DMS53 (cell line): ENCODE measurements around the gene LIN7A.

Experiments
- DNase-seq: peaks from one replicate; lab custom pipeline; 2025; lab: John Stamatoyannopoulos, UW

Gene LIN7A

DNA sequence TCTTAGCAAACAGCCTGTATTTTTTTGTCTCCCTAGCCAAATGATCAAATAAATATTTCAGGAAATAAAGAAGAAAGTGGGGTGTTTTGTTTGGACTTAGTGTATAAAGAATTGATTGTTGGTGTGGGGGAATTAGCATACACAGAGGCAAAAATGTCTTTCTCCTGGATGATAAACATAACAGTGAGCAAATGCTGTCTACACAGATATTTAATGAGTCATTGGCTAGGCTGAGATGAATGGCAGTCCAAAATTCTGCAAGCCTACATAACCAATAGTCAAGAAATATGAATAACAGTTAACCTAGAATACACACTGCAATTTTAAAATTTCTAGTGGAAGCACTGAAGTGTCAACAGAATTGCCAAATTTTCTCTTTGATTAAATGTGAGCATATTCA is 185.3 kb downstream of the LIN7A start:
- DNase-seq = no peak

- no peak for DNase-seq
Measured at GRCh38 chr12:80749456-80749855, 188.3 kb downstream of the LIN7A start.

DNA sequence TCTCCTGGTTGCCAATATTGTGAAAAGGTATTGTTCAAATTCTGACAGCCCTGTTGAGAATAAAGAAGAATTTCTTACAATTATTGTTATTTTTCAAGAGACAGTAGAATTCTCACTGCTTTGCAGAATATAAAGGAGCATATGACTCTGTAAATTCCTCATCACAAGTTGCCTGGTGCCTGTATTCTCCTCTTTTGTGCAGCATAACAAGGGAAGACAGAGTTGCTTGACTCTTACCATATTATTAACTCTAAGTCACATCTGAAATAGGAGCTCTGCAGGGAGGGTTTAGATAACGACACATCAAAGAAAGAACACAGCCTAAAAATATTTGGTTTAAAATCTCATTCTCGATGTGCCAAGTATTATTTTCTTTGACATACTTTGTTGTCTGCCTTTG is 189.9 kb downstream of the LIN7A start:
- DNase-seq = no peak

DNA sequence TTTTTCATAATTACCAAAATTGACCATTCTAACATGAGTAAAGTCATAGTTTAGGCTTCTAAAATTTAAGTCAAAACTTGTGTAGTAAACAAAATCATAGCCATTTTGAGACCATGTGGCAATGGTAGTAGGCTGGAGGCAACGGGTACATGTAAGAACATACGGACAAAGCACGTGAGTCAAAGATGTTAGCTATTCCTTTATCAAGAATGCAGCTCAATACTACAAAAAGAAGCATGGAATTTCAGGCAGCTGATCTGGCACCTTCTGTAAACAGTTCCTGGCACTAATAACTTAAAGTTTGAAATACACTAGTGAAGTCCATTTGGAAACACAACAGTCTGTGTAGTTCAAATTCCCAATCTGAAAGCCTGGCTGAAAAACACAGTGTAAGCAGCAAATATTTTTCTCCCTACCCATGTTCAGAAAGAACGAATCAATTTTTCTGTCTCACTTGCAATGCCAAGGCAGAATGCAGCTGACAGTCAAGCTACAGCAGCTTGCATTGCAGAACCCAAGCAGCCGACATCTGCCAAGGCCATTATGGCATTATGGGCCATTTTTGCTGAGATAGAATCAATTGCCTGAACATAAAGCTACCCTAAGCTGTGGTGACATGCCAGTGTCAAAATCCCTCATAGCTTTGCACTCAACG is 191.8 kb downstream of the LIN7A start:
- DNase-seq = no peak
